ENCODE measurements around the gene CHPT1. TPM values are rescaled to one million over a fixed set of nuclear protein-coding genes. Genes with fewer than 3 reads are reported as not detected.
"Not testable (repeated sequence)": the region's sequence is repeated elsewhere in the genome, so short reads cannot be mapped to it uniquely, and the experiment has no call there.

Gene CHPT1
- total RNA-seq, 1 donor from 2014 or later = 12.7 TPM

DNA sequence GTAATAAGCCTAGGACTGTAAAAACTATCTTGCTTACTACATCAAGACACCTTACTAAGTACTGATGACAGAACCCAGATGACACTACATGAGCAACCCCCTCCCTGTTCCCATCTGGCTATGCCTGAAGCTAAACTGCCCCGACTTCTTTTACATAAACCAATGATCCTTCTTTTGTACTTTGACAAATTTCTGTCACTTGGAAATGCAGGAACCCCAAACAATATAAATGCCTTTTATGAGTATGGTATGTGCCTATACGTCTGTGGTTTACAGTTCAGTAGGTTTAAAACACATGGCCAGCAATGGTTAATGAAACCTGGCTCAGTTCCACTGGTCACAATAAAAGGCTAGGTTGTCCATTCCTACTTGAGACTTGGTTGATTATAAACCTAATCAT lies 35.7 kb downstream of the CHPT1 start:
- H2AFZ ChIP-seq (replicated peaks) = no peak overlapping the region
- H3K9me3 ChIP-seq (ENCODE audit: low read depth) = no peaks in the 10 kb centered on the region
- Mint-ChIP-seq H3K4me3 (no peak overlapping the region), H3K4me1 (no peaks in the 10 kb centered on the region), H3K27ac (no peak overlapping the region), H3K36me3 (peaks cover 5% of the 10 kb centered on the region), H3K27me3 (ENCODE audit: insufficient read depth, low read depth) (no peaks in the 10 kb centered on the region), H3K9me3 (no peaks in the 10 kb centered on the region)
- no peaks in the 10 kb centered on the region for H3K4me1 ChIP-seq
- TF ChIP-seq EZH2phosphoT487 (IDR thresholded peaks at IDR 0.05) = no peak
- no peak for TF ChIP-seq EZH2 (IDR thresholded peaks at IDR 0.05)
- TF ChIP-seq, protein P1, sequence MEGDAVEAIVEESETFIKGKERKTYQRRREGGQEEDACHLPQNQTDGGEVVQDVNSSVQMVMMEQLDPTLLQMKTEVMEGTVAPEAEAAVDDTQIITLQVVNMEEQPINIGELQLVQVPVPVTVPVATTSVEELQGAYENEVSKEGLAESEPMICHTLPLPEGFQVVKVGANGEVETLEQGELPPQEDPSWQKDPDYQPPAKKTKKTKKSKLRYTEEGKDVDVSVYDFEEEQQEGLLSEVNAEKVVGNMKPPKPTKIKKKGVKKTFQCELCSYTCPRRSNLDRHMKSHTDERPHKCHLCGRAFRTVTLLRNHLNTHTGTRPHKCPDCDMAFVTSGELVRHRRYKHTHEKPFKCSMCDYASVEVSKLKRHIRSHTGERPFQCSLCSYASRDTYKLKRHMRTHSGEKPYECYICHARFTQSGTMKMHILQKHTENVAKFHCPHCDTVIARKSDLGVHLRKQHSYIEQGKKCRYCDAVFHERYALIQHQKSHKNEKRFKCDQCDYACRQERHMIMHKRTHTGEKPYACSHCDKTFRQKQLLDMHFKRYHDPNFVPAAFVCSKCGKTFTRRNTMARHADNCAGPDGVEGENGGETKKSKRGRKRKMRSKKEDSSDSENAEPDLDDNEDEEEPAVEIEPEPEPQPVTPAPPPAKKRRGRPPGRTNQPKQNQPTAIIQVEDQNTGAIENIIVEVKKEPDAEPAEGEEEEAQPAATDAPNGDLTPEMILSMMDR (IDR thresholded peaks at IDR 0.05) = no peak
- no peak overlapping the region for H3K27ac ChIP-seq
- no peak overlapping the region for H3K9ac ChIP-seq
- H3K79me2 ChIP-seq (ENCODE audit: low read depth) = no peaks in the 10 kb centered on the region
- no peak for DNase-seq (ENCODE audit: low spot score)
- H3K36me3 ChIP-seq = no peaks in the 10 kb centered on the region
- no peak overlapping the region for H3K4me3 ChIP-seq
- H4K20me1 ChIP-seq (ENCODE audit: low read depth) = no peaks in the 10 kb centered on the region
- no peaks in the 10 kb centered on the region for H3F3A ChIP-seq (ENCODE audit: low read depth)
- H3K4me2 ChIP-seq = no peak overlapping the region
- no peaks in the 10 kb centered on the region for H3K27me3 ChIP-seq

DNA sequence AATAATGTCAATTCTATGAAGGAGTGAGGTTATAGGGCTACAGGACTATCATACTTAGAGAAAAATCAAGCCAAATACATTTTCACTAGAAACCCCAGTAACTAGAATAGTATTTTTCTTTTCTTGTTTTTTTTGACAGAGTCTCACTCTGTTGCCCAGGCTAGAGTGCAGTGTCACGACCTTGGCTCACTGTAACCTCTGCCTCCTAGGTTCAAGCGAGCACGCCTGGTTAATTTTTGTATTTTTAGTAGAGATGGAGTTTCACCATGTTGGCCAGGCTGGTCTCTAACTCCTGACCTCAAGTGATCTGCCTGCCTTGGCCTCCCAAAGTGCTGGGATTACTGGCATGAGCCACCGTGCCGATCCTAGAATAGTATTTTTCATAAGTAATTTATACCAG lies 37.0 kb downstream of the CHPT1 start:
- H3K4me1 ChIP-seq; H3K4me3 ChIP-seq; H3K27ac ChIP-seq; H3K27me3 Mint-ChIP-seq (ENCODE audit: insufficient read depth, low read depth); DNase-seq (ENCODE audit: low spot score); H3K9ac ChIP-seq; H3K36me3 Mint-ChIP-seq; H3K79me2 ChIP-seq (ENCODE audit: low read depth); H3K27ac Mint-ChIP-seq; H3K27me3 ChIP-seq; H3K4me1 Mint-ChIP-seq; H3F3A ChIP-seq (ENCODE audit: low read depth); H2AFZ ChIP-seq (replicated peaks); H3K36me3 ChIP-seq; H4K20me1 ChIP-seq (ENCODE audit: low read depth); H3K9me3 Mint-ChIP-seq; H3K4me3 Mint-ChIP-seq; H3K4me2 ChIP-seq; H3K9me3 ChIP-seq (ENCODE audit: low read depth): not testable (repeated sequence)

DNA sequence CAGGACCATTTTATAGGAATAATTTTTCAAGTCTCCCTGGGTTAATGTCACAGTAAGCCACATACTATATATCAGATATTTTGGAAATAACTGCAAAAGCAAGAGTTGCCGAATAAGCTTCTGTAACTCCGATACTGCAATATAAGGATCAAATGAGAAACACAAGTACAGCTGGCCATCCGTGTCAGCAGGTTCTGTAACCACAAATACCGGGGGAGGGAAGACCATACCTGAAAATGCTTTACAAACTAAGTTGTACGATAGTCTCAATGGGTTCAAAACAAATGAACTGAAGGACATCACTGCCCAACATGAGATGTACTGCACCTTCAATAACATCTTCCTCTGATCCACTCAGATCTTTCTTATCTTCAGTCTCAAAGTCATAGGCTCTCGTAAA lies 40.0 kb downstream of the CHPT1 start:
- DNase-seq (ENCODE audit: low spot score) = no peak
- H3K36me3 Mint-ChIP-seq = peaks cover 7% of the 10 kb centered on the region
- H3K9me3 Mint-ChIP-seq = no peaks in the 10 kb centered on the region
- Histone ChIP-seq H3K36me3 (no peaks in the 10 kb centered on the region), H3K9me3 (ENCODE audit: low read depth) (no peaks in the 10 kb centered on the region), H3K27me3 (no peaks in the 10 kb centered on the region), H3K4me1 (no peaks in the 10 kb centered on the region), H3F3A (ENCODE audit: low read depth) (no peaks in the 10 kb centered on the region), H3K27ac (no peak overlapping the region), H3K4me2 (no peak overlapping the region), H3K79me2 (ENCODE audit: low read depth) (no peaks in the 10 kb centered on the region), H2AFZ (replicated peaks) (no peak overlapping the region), H3K4me3 (no peak overlapping the region), H3K9ac (no peak overlapping the region), H4K20me1 (ENCODE audit: low read depth) (no peaks in the 10 kb centered on the region)
- no peak overlapping the region for H3K27ac Mint-ChIP-seq
- no peak for TF ChIP-seq EZH2phosphoT487 (IDR thresholded peaks at IDR 0.05)
- no peaks in the 10 kb centered on the region for H3K4me1 Mint-ChIP-seq
- H3K4me3 Mint-ChIP-seq = no peak overlapping the region
- H3K27me3 Mint-ChIP-seq (ENCODE audit: insufficient read depth, low read depth) = no peaks in the 10 kb centered on the region

DNA sequence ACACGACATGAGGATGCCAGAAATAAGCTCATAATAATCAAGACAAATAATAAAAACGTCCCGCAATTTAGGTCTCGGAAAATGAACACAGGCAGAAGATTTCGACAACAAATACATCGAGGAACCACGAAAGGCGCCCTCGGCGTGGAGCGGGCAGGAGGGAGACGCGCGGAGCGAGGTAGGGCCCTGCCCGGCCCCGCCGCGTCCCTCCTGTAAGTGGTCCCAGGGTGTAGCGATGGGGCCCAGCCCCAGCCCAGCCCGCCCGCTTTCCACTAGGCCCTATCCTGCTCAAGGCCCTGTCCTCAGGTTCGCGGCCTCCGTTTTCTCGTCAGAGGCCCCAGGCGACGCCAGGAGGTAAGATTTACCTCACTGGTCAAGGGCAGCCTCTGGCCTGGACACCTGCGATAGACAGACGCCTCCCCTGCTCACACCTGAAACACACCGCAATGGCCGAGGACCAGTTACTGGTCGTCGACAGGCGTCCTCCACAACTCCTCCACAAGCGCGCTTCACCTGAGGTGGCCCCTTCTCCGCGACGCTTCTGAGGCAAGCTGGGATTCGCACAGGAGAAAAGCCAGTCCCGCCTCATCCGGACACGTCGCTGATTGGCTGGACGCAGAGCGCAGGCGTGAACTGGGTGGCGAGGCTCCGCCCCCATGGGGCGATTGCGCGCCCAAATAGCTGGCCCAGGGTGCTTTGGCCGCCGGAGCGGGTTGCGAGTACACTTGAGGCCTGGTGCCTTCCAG lies 41.7 kb downstream of the CHPT1 start, which contains the start of gene SYCP3:
Gene SYCP3, minus strand, starts transcription at position 543 of the 746 bp plus-strand sequence. CDS start 1,527 bp downstream, outside the sequence.
- H3K79me2 ChIP-seq (ENCODE audit: low read depth) = no peaks in the 10 kb centered on the region
- no peak for DNase-seq (ENCODE audit: low spot score)
- Mint-ChIP-seq H3K4me1 (no peaks in the 10 kb centered on the region), H3K4me3 (no peak within 1 kb of the TSS), H3K36me3 (peaks cover 7% of the 10 kb centered on the region), H3K27ac (no peak within 1 kb of the TSS), H3K27me3 (ENCODE audit: insufficient read depth, low read depth) (no peaks in the 10 kb centered on the region), H3K9me3 (no peaks in the 10 kb centered on the region)
- H3K4me1 ChIP-seq = no peaks in the 10 kb centered on the region
- no peak within 1 kb of the TSS for H2AFZ ChIP-seq (replicated peaks)
- H3K4me3 ChIP-seq = no peak within 1 kb of the TSS
- TF ChIP-seq, protein P1 (IDR thresholded peaks at IDR 0.05) = no peak
- TF ChIP-seq EZH2 (IDR thresholded peaks at IDR 0.05) (no peak), EZH2phosphoT487 (IDR thresholded peaks at IDR 0.05) (no peak)
- H3K36me3 ChIP-seq = no peaks in the 10 kb centered on the region
- H3K27me3 ChIP-seq = no peaks in the 10 kb centered on the region
- H3K4me2 ChIP-seq = no peak within 1 kb of the TSS
- no peak within 1 kb of the TSS for H3K9ac ChIP-seq
- H3K9me3 ChIP-seq (ENCODE audit: low read depth) = no peaks in the 10 kb centered on the region
- H4K20me1 ChIP-seq (ENCODE audit: low read depth) = no peaks in the 10 kb centered on the region
- H3F3A ChIP-seq (ENCODE audit: low read depth) = no peaks in the 10 kb centered on the region
- no peak within 1 kb of the TSS for H3K27ac ChIP-seq
